PC-9 (cell line): ENCODE measurements around the gene TMEM272. TPM values are rescaled to one million over a fixed set of nuclear protein-coding genes. Genes with fewer than 3 reads are reported as not detected.

ENCODE experiments used
- BruUV-seq: library from RNA; stranded (reverse); fragments of 400-500 nt; replicated peaks from 2 replicates; lab custom pipeline; 2021; lab: Mats Ljungman, UMichigan
- CTCF ChIA-PET: fragments of 300-600 bp; sonication (Branson Sonifier 250); formaldehyde crosslinking; loops from one replicate; lab custom pipeline; 2022; ENCODE audit warnings: antibody characterized with exemption; lab: Charles Lee
- POLR2A ChIA-PET: fragments of 300-600 bp; sonication (Branson Sonifier 250); formaldehyde crosslinking; loops from one replicate; lab custom pipeline; 2022; ENCODE audit warnings: antibody characterized with exemption; ENCODE audit not compliant: unreplicated experiment; lab: Charles Lee
- DNase-seq, 2 experiments: peaks; one replicate each; pipeline versions ENCODE4 v3.0.0 to v3.0.0-alpha.2; 2015 to 2022; ENCODE audit warnings: mixed read lengths in 1 of 2
- H2AFZ ChIP-seq: fragments of 200-600 bp; sonication (generic); 2 replicates; pipeline ENCODE4 v1.8.1; 2017; ENCODE audit warnings: antibody characterized with exemption
- H3F3A ChIP-seq: fragments of 200-600 bp; sonication (generic); 2 replicates; pipeline ENCODE4 v1.8.1; 2017; ENCODE audit warnings: antibody characterized with exemption, mild to moderate bottlenecking, low read depth; ENCODE audit not compliant: insufficient read depth
- H3K27ac ChIP-seq: fragments of 200-600 bp; sonication (generic); 2 replicates; pipeline ENCODE4 v1.6.1; 2016; ENCODE audit warnings: mixed run types
- H3K27me3 ChIP-seq: fragments of 200-600 bp; sonication (generic); 2 replicates; pipeline ENCODE4 v1.6.1; 2016; ENCODE audit warnings: low read depth, mixed run types; ENCODE audit not compliant: insufficient read depth
- H3K36me3 ChIP-seq: fragments of 200-600 bp; sonication (generic); 2 replicates; pipeline ENCODE4 v1.6.1; 2016; ENCODE audit warnings: low read depth, mixed run types
- H3K4me1 ChIP-seq: fragments of 200-600 bp; sonication (generic); replicated peaks from 2 replicates; pipeline ENCODE4 v1.6.1; 2016; ENCODE audit warnings: mixed run types; ENCODE audit not compliant: insufficient read depth
- H3K4me2 ChIP-seq: fragments of 200-600 bp; sonication (generic); 2 replicates; pipeline ENCODE4 v1.6.1; 2017; ENCODE audit warnings: mixed run types
- H3K4me3 ChIP-seq: fragments of 200-600 bp; sonication (generic); 2 replicates; pipeline ENCODE4 v1.6.1; 2016; ENCODE audit warnings: mixed run types
- H3K79me2 ChIP-seq: fragments of 200-600 bp; sonication (generic); 2 replicates; pipeline ENCODE4 v1.6.1; 2017; ENCODE audit warnings: low read depth, mixed run types
- H3K9me2 ChIP-seq: fragments of 200-600 bp; sonication (generic); 2 replicates; pipeline ENCODE4 v1.8.1; 2017; ENCODE audit warnings: mild to moderate bottlenecking; ENCODE audit not compliant: insufficient read depth
- H3K9me3 ChIP-seq: fragments of 200-600 bp; sonication (generic); 2 replicates; pipeline ENCODE4 v1.8.1; 2016; ENCODE audit warnings: low read depth; ENCODE audit not compliant: insufficient read depth
- H4K20me1 ChIP-seq: fragments of 200-600 bp; sonication (generic); 2 replicates; pipeline ENCODE4 v1.8.1; 2017; ENCODE audit not compliant: insufficient read depth
- CTCF ChIP-seq: fragments of 200-600 bp; sonication (generic); conservative IDR thresholded peaks from 2 replicates; pipeline ENCODE4 v1.6.1; 2017; ENCODE audit warnings: mixed run types, antibody characterized with exemption, mild to moderate bottlenecking, moderate library complexity
- EZH2 ChIP-seq: fragments of 200-600 bp; sonication (generic); IDR thresholded peaks from 2 replicates; pipeline ENCODE4 v1.8.0; 2017; ENCODE audit warnings: antibody characterized with exemption, low read depth
- intact Hi-C: fragments of 100-400 bp; cut with micrococcal nuclease; formaldehyde crosslinking; loops from one replicate; pipeline ENCODE4 v1.10.0; 2022; ENCODE audit not compliant: unreplicated experiment
- total RNA-seq: library from RNA; stranded (reverse); gene quantifications from 2 replicates; pipeline ENCODE4 v1.2.3, GENCODE V29; 2021

The TMEM272 gene
- total RNA-seq, 1 experiment from 2014 or later = not detected

GRCh38 chr13:51797664-51798488 lies 47.1 kb downstream of the TMEM272 start:
- Histone ChIP-seq H3K4me2 (no peak overlapping the region), H3K4me3 (no peak overlapping the region), H4K20me1 (no peaks in the 10 kb centered on the region), H3K4me1 (peaks cover 24% of the 10 kb centered on the region), H2AFZ (no peak overlapping the region), H3K9me3 (no peaks in the 10 kb centered on the region), H3F3A (peaks cover 21% of the 10 kb centered on the region; the same call in 1 of the 2 replicates), H3K27ac (no peak overlapping the region), H3K36me3 (no peaks in the 10 kb centered on the region), H3K79me2 (no peaks in the 10 kb centered on the region), H3K9me2 (no peaks in the 10 kb centered on the region), H3K27me3 (no peaks in the 10 kb centered on the region)
- intact Hi-C loops = loop anchor here (1.0 to 10.0 kb wide), 5 partner anchors 213 to 649 kb away; no protein-coding TSS in a partner anchor
- no TSS peak for BruUV-seq
- TF ChIP-seq EZH2 (no peak), CTCF (peak; percentile 80)
- peak; percentile 54 to 66 for DNase-seq
- ChIA-PET CTCF (interaction anchor here (0.6 to 1.3 kb wide), 11 partner anchors 14 to 672 kb away, joined by 3 to 21 read pairs (median 4); partner anchors contain the start of gene INTS6), POLR2A (interaction anchor here (0.7 to 1.1 kb wide), 5 partner anchors 55 to 509 kb away, joined by 3 to 10 read pairs (median 5); partner anchors contain the start of genes ALG11 and INTS6)

GRCh38 chr13:51796546-51796945 lies 48.4 kb downstream of the TMEM272 start:
- no TSS peak for BruUV-seq
- POLR2A ChIA-PET = interaction anchor here (0.6 kb wide), 1 partner anchor 204 kb away, joined by 3 read pairs; no protein-coding TSS in a partner anchor
- Histone ChIP-seq H3K9me3 (no peaks in the 10 kb centered on the region), H3K79me2 (no peaks in the 10 kb centered on the region), H3K27ac (no peak overlapping the region), H3K9me2 (no peaks in the 10 kb centered on the region), H2AFZ (no peak overlapping the region), H4K20me1 (no peaks in the 10 kb centered on the region), H3F3A (peaks cover 10% of the 10 kb centered on the region; the same call in 1 of the 2 replicates), H3K4me1 (peaks cover 11% of the 10 kb centered on the region), H3K36me3 (no peaks in the 10 kb centered on the region), H3K27me3 (no peaks in the 10 kb centered on the region), H3K4me3 (no peak overlapping the region), H3K4me2 (no peak overlapping the region)
- CTCF ChIA-PET = no interaction called here
- DNase-seq = no peak
- TF ChIP-seq EZH2 = no peak
- TF ChIP-seq CTCF = no peak
- intact Hi-C loops = loop anchor here (2.0 to 10.0 kb wide), 2 partner anchors 362 to 512 kb away; no protein-coding TSS in a partner anchor

- Histone ChIP-seq H4K20me1 (no peaks in the 10 kb centered on the region), H3F3A (peaks cover 5% of the 10 kb centered on the region; the same call in 1 of the 2 replicates), H3K27me3 (no peaks in the 10 kb centered on the region), H3K9me2 (no peaks in the 10 kb centered on the region; the same call in 1 of the 2 replicates), H3K9me3 (no peaks in the 10 kb centered on the region), H3K79me2 (no peaks in the 10 kb centered on the region), H3K36me3 (no peaks in the 10 kb centered on the region), H2AFZ (no peak overlapping the region), H3K4me1 (peaks cover 10% of the 10 kb centered on the region), H3K4me3 (no peak overlapping the region), H3K27ac (no peak overlapping the region), H3K4me2 (no peak overlapping the region)
- ChIA-PET CTCF (no interaction called here), POLR2A (interaction anchor here (0.8 kb wide), 1 partner anchor 39 kb away, joined by 6 read pairs; no protein-coding TSS in a partner anchor)
- intact Hi-C loops = loop anchor here (10.0 kb wide), 1 partner anchor 511 kb away; no protein-coding TSS in a partner anchor
- no peak for DNase-seq
- no TSS peak for BruUV-seq
- TF ChIP-seq EZH2 (no peak), CTCF (no peak)
Observed at GRCh38 chr13:51795419-51795818, 49.6 kb downstream of the TMEM272 start.
